Measurements from ENCODE around the gene CDH23. TPM values are rescaled to one million over a fixed set of nuclear protein-coding genes. Genes with fewer than 3 reads are reported as not detected.

CDH23 gene
- total and polyA plus RNA-seq, 9 of the 15 experiments (the other 6 are each of a cell fraction or from before 2014, with no cell fraction given): 0.18 to 1.2 (median 0.47) TPM

DNA sequence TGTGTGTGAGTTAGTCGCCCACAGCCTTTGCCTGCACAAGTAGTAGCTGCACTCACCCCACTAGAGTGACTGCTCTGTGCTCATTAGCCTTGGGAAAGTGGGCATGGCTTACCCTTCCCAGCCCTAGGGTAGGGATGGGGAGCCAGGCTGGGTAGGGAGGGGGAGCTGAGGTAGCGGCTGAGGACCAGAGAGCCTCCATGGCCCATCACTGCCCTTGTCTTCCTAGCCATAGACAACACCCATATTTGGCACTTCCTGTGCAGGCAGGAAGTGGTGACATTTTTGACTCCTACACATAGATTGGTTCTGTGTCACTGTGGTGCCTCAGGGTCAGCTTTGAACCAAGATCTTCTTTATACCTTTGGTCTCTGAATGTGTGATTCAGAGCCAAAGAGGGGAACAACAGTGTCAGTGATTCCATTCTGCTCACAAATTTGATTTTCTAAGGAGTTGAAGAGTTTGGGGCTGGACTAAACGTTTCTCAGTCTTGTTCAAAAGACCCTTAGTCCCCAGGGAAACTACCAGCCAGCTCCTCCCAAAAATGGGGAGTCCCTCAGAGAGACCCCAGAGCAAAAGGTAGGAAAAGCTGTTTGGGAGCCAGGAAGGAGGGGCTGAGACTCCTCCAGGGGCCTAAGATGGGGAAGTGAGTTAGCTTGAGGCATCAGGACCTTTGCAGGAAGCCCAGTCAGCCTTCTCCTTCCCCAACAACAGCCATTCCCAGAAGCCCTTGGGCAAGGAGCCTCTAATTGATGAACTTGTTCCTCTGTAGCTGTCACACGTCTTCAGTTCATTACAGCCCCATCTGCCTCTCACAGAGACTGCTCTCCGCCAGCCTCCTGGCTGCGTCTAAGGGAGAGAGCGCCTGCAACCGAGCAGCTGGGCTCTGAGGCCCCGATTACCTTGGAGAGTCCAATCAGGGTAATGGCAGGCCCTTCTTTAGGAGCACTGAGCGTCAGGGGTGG, 135.0 kb downstream of the CDH23 start (continued):
- TF ChIP-seq, protein P1, sequence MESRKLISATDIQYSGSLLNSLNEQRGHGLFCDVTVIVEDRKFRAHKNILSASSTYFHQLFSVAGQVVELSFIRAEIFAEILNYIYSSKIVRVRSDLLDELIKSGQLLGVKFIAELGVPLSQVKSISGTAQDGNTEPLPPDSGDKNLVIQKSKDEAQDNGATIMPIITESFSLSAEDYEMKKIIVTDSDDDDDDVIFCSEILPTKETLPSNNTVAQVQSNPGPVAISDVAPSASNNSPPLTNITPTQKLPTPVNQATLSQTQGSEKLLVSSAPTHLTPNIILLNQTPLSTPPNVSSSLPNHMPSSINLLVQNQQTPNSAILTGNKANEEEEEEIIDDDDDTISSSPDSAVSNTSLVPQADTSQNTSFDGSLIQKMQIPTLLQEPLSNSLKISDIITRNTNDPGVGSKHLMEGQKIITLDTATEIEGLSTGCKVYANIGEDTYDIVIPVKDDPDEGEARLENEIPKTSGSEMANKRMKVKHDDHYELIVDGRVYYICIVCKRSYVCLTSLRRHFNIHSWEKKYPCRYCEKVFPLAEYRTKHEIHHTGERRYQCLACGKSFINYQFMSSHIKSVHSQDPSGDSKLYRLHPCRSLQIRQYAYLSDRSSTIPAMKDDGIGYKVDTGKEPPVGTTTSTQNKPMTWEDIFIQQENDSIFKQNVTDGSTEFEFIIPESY (CRISPR knock-in tag; IDR thresholded peaks at IDR 0.05): peak; percentile 47; the same call in 1 of the 2 replicates
- TF ChIP-seq SIN3B (IDR thresholded peaks at IDR 0.05; ENCODE audit: low read depth) (no peak), CBX8 (IDR thresholded peaks at IDR 0.05; ENCODE audit: borderline replicate concordance, extremely low read depth, low read depth, low read length, poor library complexity, severe bottlenecking) (no peak)

GRCh38 chr10:71532878-71533277, 136.2 kb downstream of the CDH23 start:
- no peaks in the 10 kb centered on the region for H4K20me1 ChIP-seq (replicated peaks; ENCODE audit: control insufficient read depth, insufficient read depth, low read length)
- intact Hi-C loops (cut with micrococcal nuclease): no loop called here
- TF ChIP-seq, protein P2, sequence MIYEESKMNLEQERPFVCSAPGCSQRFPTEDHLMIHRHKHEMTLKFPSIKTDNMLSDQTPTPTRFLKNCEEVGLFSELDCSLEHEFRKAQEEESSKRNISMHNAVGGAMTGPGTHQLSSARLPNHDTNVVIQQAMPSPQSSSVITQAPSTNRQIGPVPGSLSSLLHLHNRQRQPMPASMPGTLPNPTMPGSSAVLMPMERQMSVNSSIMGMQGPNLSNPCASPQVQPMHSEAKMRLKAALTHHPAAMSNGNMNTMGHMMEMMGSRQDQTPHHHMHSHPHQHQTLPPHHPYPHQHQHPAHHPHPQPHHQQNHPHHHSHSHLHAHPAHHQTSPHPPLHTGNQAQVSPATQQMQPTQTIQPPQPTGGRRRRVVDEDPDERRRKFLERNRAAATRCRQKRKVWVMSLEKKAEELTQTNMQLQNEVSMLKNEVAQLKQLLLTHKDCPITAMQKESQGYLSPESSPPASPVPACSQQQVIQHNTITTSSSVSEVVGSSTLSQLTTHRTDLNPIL (CRISPR knock-in tag; IDR thresholded peaks at IDR 0.05): no peak
- TF ChIP-seq LARP7 (IDR thresholded peaks at IDR 0.05): no peak
- TF ChIP-seq STAG1 (CRISPR knock-in tag; IDR thresholded peaks at IDR 0.05; ENCODE audit: borderline replicate concordance): no peak
- no peak for TF ChIP-seq BMI1 (IDR thresholded peaks at IDR 0.05; ENCODE audit: low read length)
- TF ChIP-seq ARID4B (CRISPR knock-in tag; IDR thresholded peaks at IDR 0.05): no peak
- no peak for TF ChIP-seq E2F4 (CRISPR knock-in tag; IDR thresholded peaks at IDR 0.05; ENCODE audit: low read depth)
- H3K4me1 ChIP-seq (replicated peaks in 1 of 2; ENCODE audit: control insufficient read depth in 2 of 2, insufficient read depth in 2 of 2, low read length in 2 of 2): peaks cover 0 to 29% of the 10 kb centered on the region in 2 experiments; a peak in 4 of 5 replicates
- 29% methylated on average over 11 of the region's 11 CpGs for WGBS (ENCODE audit: insufficient coverage, low coverage, missing lambda C conversion rate)
- peaks cover 0 to 52% of the 10 kb centered on the region in 2 experiments; a peak in 2 of 5 replicates for H3K27me3 ChIP-seq (ENCODE audit: control insufficient read depth in 2 of 2, insufficient read depth in 2 of 2, low read length in 2 of 2)
- H3K9me1 ChIP-seq (ENCODE audit: control insufficient read depth, insufficient read depth, low read length): no peaks in the 10 kb centered on the region
- ATAC-seq (no peak), DNase-seq (ENCODE audit: extremely low read depth in 1 of 4, low spot score in 3 of 4) (no peak), FAIRE-seq (no peak)
- H3K9me3 ChIP-seq (replicated peaks; ENCODE audit: control insufficient read depth, insufficient read depth, low read depth, low read length): no peaks in the 10 kb centered on the region
- H3K27ac ChIP-seq (ENCODE audit: extremely low read depth, low read depth, low read length): no peak overlapping the region
- in situ Hi-C loops (cut with MboI): no loop called here
- H3K4me3 ChIP-seq: no peak overlapping the region
- no peak overlapping the region for H2AFZ ChIP-seq (ENCODE audit: low read depth, low read length)
- H3K4me2 ChIP-seq (ENCODE audit: insufficient read depth, low read length): no peak overlapping the region
- CTCF ChIA-PET (ENCODE audit: low intra/inter-chr PET ratio): no interaction called here
- no TSS peak for BruUV-seq (replicated peaks)
- POLR2A ChIA-PET: interaction anchor here (0.5 to 1.4 kb wide), 3 partner anchors 10 to 112 kb away, joined by 3 to 4 read pairs (median 3); no protein-coding TSS in a partner anchor
- no peaks in the 10 kb centered on the region for H3K36me3 ChIP-seq (ENCODE audit: control insufficient read depth, insufficient read depth, low read length)
- H3K9ac ChIP-seq (ENCODE audit: insufficient read depth in 1 of 2, low read depth in 2 of 2, low read length in 2 of 2): no peak overlapping the region
- no peaks in the 10 kb centered on the region for H3K79me2 ChIP-seq (ENCODE audit: control insufficient read depth, insufficient read depth, low read length)
